Measurements from ENCODE around the gene PHACTR1. TPM values are rescaled to one million over a fixed set of nuclear protein-coding genes. Genes with fewer than 3 reads are reported as not detected.
A peak's percentile ranks its signal among the peaks of the same experiment; 100 is the strongest.

The PHACTR1 gene
- total and polyA plus RNA-seq, 2 of the 4 experiments (the other 2 are of a cell fraction): not detected

DNA sequence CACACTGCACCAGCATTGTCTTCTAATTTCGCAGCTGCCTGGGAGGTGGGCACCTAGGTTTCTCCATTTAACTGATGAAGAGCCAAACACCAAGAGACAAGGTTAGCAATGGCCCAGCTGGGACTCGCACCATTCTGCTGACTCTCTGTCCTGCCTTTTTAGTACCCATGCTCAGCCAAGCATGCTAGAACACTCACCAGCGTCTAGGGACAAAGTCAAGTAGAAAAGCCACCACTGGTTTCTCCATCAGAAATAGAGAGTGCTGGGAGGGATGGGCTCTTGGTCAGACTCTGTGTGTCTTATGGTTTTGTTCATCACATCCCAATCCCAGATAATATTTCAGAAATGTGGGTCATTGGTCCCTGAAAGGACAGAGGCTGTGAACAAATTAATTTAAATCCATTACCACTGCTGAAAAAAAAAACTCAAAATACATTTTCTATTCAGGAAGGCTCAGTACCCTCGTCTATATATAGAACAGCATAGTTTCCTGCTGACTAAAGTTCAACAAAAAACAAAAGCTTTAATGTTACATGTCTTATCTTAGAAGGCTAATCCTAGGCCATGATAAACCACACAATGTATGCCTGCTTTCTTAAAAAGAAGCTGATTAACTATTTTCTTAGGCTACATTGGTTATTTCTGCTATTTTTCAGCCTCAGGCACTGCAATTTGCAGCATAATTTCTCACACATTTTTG is 500.8 kb downstream of the PHACTR1 start:
- no peak overlapping the region for H3K27ac ChIP-seq (ENCODE audit: insufficient read depth, low read length)
- H2AFZ ChIP-seq (replicated peaks; ENCODE audit: low read length, poor library complexity): no peak overlapping the region
- no peaks in the 10 kb centered on the region for H4K20me1 ChIP-seq (ENCODE audit: insufficient read depth, low read length)
- H4K91ac ChIP-seq (ENCODE audit: insufficient read depth, low read depth, low read length): no peak overlapping the region
- H2AK9ac ChIP-seq (replicated peaks; ENCODE audit: low read depth, low read length, poor library complexity): no peak overlapping the region
- H3K23ac ChIP-seq (ENCODE audit: low read depth, low read length): no peak overlapping the region
- no peak overlapping the region for H3K4me3 ChIP-seq (ENCODE audit: insufficient read depth, low read depth, low read length)
- intact Hi-C loops (cut with micrococcal nuclease): no loop called here
- H4K8ac ChIP-seq (ENCODE audit: low read depth in 2 of 2, low read length in 2 of 2): no peak overlapping the region
- no peak overlapping the region for H2BK5ac ChIP-seq (ENCODE audit: low read depth, low read length, poor library complexity, severe bottlenecking)
- no peak overlapping the region for H3K14ac ChIP-seq (replicated peaks; ENCODE audit: low read depth, low read length)
- no peak overlapping the region for H3K18ac ChIP-seq (ENCODE audit: low read depth, low read length)
- H2AK5ac ChIP-seq (ENCODE audit: low read depth, low read length): no peak overlapping the region
- WGBS, 2 experiments (ENCODE audit: extremely low coverage in 2 of 2, insufficient read length in 1 of 2): 34% methylated on average over 3 of the region's 4 CpGs; no CpG with 5 or more reads in 1 of the 2 experiments
- H3K9me1 ChIP-seq (ENCODE audit: insufficient read depth, low read length): no peaks in the 10 kb centered on the region
- no peak overlapping the region for H3K9ac ChIP-seq (ENCODE audit: low read depth, low read length)
- in situ Hi-C loops (cut with MboI; ENCODE audit: low sequenced_read_pairs): no loop called here
- no peak overlapping the region for H2BK15ac ChIP-seq (ENCODE audit: low read depth, low read length)
- H3K27me3 ChIP-seq (ENCODE audit: control insufficient read depth, insufficient read depth, low read length): no peaks in the 10 kb centered on the region
- no peaks in the 10 kb centered on the region for H3K79me1 ChIP-seq (ENCODE audit: low read depth in 1 of 2, low read length in 2 of 2)
- dilution Hi-C loops (cut with HindIII; ENCODE audit: low sequenced_read_pairs, unreplicated experiment): no loop called here
- H3K4me2 ChIP-seq (ENCODE audit: low read depth, low read length): no peak overlapping the region
- H3K36me3 ChIP-seq (ENCODE audit: control insufficient read depth, insufficient read depth, low read length): no peaks in the 10 kb centered on the region
- no peaks in the 10 kb centered on the region for H3K4me1 ChIP-seq (ENCODE audit: control insufficient read depth, insufficient read depth, low read length)
- CTCF ChIA-PET: interaction anchor here (0.7 kb wide), 1 partner anchor 86 kb away, joined by 4 read pairs; no protein-coding TSS in a partner anchor
- H3K56ac ChIP-seq (ENCODE audit: extremely low read depth, insufficient read depth, low read length): no peak overlapping the region
- DNase-seq (peak; percentile 34), ATAC-seq (ENCODE audit: low read depth) (no peak)
- POLR2A ChIA-PET (ENCODE audit: unreplicated experiment): no interaction called here
- H2BK120ac ChIP-seq (ENCODE audit: low read depth, low read length): no peak overlapping the region
- BruUV-seq (replicated peaks): no TSS peak
- H3K9me3 ChIP-seq (ENCODE audit: control insufficient read depth, insufficient read depth, low read length): no peaks in the 10 kb centered on the region
- no peak overlapping the region for H3K4ac ChIP-seq (ENCODE audit: low read depth, low read length)
- TF ChIP-seq FOS (IDR thresholded peaks at IDR 0.05; ENCODE audit: low read depth, low read length): no peak
- H2BK20ac ChIP-seq (ENCODE audit: low read depth, low read length): peak overlapping the region; percentile 31; the same call in 1 of the 2 replicates
- H4K5ac ChIP-seq (ENCODE audit: low read depth, low read length): no peak overlapping the region
